Right atrium auricular region (tissue), 2 donors: Measurements from ENCODE around the gene CTTN. TPM values are rescaled to one million over a fixed set of nuclear protein-coding genes. Genes with fewer than 3 reads are reported as not detected.

Experiments
- DNase-seq: peaks from one replicate; pipeline ENCODE4 v3.0.0-alpha.2; 2019; ENCODE audit warnings: low spot score
- H3K27ac ChIP-seq, 2 donors: fragments of 200-600 bp; sonication (generic); 1 replicate in 1 of 2; 2 replicates in 1 of 2; pipeline ENCODE4 v1.5.1; 2016 to 2019
- H3K27me3 ChIP-seq, 2 donors: fragments of 200-600 bp; sonication (generic); one replicate each; pipeline versions ENCODE4 v1.5.1 to v1.6.0; 2017 to 2019
- H3K36me3 ChIP-seq: fragments of 200-600 bp; sonication (generic); one replicate; pipeline ENCODE4 v1.5.1; 2016
- H3K4me1 ChIP-seq, 2 donors: fragments of 200-600 bp; sonication (generic); one replicate each; pipeline versions ENCODE4 v1.5.1 to v1.6.0; 2017 to 2019
- H3K4me3 ChIP-seq, 2 donors: fragments of 200-600 bp; sonication (generic); 1 replicate in 1 of 2; 2 replicates in 1 of 2; pipeline ENCODE4 v1.5.1; 2017 to 2019; ENCODE audit warnings: mild to moderate bottlenecking in 1 of 2, moderate library complexity in 1 of 2
- H3K9me3 ChIP-seq, 2 donors: fragments of 200-600 bp; sonication (generic); one replicate each; pipeline ENCODE4 v1.5.1; 2019
- total RNA-seq, 2 donors: library from RNA; depleted of rRNA; stranded (reverse); fragments of >200 nt; gene quantifications; one replicate each; pipeline ENCODE4 v1.1.0, GENCODE V29; 2016
- TF ChIP-seq, protein P1 (sequence below), 2 donors: fragments of 200-600 bp; sonication (generic); IDR thresholded peaks; one replicate each; pipeline ENCODE4 v1.5.1; 2019; ENCODE audit warnings: antibody characterized with exemption in 2 of 2

CTTN gene
- total RNA-seq, 2 donors from 2014 or later: 67.0 to 99.2 TPM

DNA sequence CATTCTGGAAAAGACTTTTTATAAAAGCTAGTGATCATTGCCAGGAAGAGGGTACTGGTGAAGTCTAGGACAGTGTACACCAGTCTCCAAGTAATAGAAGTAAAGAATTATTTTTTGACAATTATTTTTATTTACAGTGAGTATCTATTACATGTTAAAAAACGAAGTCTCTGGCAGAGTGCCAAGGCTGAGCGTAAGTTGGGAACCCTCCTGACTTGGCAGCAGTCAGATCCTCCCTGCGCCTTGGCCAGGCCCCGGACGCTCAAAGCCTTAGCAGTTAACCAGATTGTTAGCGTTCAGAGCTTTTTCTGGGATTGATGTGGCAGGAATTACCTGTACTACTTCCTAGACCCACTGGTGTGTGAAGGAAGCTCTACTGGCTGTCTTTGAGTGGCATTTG, 38.1 kb upstream of the CTTN start:
- H3K36me3 ChIP-seq: peaks cover 52% of the 10 kb centered on the region
- no peaks in the 10 kb centered on the region for H3K4me1 ChIP-seq
- TF ChIP-seq, protein P1, sequence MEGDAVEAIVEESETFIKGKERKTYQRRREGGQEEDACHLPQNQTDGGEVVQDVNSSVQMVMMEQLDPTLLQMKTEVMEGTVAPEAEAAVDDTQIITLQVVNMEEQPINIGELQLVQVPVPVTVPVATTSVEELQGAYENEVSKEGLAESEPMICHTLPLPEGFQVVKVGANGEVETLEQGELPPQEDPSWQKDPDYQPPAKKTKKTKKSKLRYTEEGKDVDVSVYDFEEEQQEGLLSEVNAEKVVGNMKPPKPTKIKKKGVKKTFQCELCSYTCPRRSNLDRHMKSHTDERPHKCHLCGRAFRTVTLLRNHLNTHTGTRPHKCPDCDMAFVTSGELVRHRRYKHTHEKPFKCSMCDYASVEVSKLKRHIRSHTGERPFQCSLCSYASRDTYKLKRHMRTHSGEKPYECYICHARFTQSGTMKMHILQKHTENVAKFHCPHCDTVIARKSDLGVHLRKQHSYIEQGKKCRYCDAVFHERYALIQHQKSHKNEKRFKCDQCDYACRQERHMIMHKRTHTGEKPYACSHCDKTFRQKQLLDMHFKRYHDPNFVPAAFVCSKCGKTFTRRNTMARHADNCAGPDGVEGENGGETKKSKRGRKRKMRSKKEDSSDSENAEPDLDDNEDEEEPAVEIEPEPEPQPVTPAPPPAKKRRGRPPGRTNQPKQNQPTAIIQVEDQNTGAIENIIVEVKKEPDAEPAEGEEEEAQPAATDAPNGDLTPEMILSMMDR (IDR thresholded peaks at IDR 0.05): no peak
- DNase-seq: no peak
- no peak overlapping the region for H3K27ac ChIP-seq
- H3K4me3 ChIP-seq: no peak overlapping the region
- H3K27me3 ChIP-seq: no peaks in the 10 kb centered on the region
- H3K9me3 ChIP-seq: no peaks in the 10 kb centered on the region

DNA sequence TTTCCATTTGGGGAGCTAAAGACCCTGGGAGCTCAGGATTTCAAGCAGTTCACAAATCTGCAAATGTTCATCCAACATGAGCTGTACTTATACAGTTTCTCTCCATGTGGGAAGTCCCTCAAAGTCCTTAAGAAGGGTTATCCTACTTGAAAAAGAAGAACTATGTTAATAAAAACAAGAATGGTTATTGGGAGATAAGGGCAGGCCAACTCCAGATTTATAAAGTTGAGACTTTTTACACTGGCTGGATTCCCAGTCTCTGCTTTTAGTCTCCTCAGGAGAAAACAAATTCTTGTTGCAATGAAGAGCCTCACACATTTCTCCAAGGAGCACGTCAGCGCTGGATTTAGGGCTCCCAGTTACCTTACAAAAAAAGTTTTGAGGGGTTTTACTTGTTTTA, 34.2 kb upstream of the CTTN start:
- DNase-seq: no peak
- Histone ChIP-seq H3K27ac (peak overlapping the region in 1 of 2 donors; percentile 8), H3K27me3 (no peaks in the 10 kb centered on the region), H3K4me3 (no peak overlapping the region), H3K4me1 (no peaks in the 10 kb centered on the region), H3K36me3 (peaks cover 32% of the 10 kb centered on the region), H3K9me3 (no peaks in the 10 kb centered on the region)
- TF ChIP-seq, protein P1 (IDR thresholded peaks at IDR 0.05): no peak

DNA sequence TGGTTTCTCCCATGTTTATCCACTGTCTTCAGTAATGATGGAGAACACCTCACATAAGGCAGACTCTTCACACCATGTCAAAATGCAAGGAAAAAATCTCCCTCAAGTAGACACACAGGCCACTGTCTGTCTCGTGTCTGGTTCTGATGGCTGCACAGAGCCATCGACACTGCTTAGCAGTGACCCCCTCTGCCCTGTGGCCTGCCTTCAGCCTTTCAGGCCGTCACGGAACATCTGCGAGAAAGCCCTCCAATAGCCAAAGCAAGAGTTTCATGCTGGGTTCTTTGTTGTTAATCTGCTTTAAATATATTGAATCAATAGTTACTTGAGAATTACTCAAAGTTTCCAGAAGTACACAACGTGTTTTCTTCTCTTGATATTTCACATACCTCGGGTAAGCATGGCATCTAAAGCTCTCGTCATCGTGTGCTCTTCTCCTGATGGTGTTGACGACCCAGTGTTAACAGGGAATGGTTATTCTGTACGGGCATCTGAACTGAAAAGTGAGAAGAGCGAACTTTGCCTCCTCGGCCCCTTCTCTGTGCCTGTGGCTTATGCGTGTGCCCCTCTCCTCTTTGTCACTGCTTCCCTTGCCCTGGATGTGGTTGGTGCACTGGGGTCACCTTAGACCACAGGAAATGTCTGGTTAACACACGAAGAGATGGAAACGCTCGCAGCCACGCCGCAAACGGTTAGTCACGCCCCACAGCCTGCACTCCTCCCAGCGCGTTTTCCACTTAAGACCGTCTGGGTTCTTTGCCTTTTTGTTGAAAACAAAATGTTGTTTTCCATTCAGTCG, 33.4 kb upstream of the CTTN start:
- Histone ChIP-seq H3K4me3 (no peak overlapping the region), H3K9me3 (no peaks in the 10 kb centered on the region), H3K27ac (peak overlapping the region in 1 of 2 donors; percentile 8), H3K4me1 (no peaks in the 10 kb centered on the region), H3K27me3 (no peaks in the 10 kb centered on the region), H3K36me3 (peaks cover 32% of the 10 kb centered on the region)
- DNase-seq: no peak
- TF ChIP-seq, protein P1 (IDR thresholded peaks at IDR 0.05): no peak

DNA sequence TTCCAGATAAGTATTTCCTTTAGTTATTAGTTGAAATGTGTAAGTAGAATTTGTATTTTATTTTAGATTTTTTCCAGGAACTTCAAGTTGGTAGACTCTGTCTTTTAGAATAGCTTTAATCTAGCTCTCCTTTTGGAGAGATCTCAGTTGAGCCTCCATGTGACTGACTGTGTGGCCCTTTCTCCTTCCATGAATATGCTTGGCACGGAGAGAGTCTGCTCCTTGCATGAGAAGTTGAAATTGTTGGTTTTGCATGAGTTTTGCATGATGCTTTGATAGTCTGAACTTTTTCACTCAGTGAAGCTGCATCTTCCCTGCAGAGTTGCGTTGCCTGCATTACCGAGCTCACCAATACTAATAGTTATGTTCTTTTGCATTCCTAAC, 32.8 kb upstream of the CTTN start:
- Histone ChIP-seq H3K36me3 (peaks cover 32% of the 10 kb centered on the region), H3K27ac (no peak overlapping the region), H3K4me1 (no peaks in the 10 kb centered on the region), H3K4me3 (no peak overlapping the region), H3K9me3 (no peaks in the 10 kb centered on the region), H3K27me3 (no peaks in the 10 kb centered on the region)
- TF ChIP-seq, protein P1 (IDR thresholded peaks at IDR 0.05): no peak
- DNase-seq: no peak

DNA sequence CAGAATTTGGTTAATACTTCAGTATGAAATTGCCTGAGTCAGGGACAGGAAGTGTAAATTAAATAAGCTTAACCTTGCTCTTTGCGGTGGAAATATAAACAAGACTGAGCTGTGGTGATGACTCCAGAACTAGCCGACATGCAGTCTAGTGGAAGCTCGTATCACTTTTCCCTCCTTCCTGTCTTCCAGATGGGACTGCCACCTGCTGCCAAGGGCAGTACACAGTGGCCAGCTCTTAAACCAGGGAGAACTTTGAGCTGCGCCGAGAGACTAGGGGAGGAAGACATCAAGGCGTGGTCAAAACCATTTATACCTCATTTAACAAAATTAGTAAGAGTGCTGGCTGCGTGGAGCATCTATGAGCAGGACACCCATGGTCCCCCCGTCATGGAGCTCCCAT, 31.3 kb upstream of the CTTN start:
- TF ChIP-seq, protein P1 (IDR thresholded peaks at IDR 0.05): no peak
- Histone ChIP-seq H3K9me3 (no peaks in the 10 kb centered on the region), H3K4me1 (no peaks in the 10 kb centered on the region), H3K27me3 (no peaks in the 10 kb centered on the region), H3K27ac (no peak overlapping the region), H3K36me3 (peaks cover 27% of the 10 kb centered on the region), H3K4me3 (no peak overlapping the region)
- no peak for DNase-seq

DNA sequence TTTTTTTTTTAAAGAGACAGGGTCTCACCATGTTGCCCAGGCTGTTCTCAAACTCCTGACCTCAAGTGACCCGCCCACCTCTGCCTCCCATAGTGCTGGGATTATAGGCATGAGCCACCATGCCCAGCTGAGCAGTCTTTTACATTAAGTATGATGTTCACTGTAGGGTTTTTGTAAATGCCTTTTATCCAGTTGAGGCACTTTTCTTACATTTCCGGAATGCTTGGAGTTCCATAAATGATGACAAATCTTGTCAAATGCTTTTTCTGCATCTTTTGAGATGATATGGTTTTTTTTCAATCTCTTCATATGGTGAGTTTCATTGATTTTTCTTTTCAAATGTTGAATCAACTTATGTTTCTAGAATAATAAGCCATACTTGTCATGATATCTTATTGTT, 29.4 kb upstream of the CTTN start:
- Histone ChIP-seq H3K27me3 (no peaks in the 10 kb centered on the region), H3K36me3 (peaks cover 28% of the 10 kb centered on the region)
- TF ChIP-seq, protein P1 (IDR thresholded peaks at IDR 0.05): no peak

More for the DNA sequence above, 29.4 kb upstream of the CTTN start:
- H3K27ac ChIP-seq: no peak overlapping the region
- no peak overlapping the region for H3K4me3 ChIP-seq
- no peak for DNase-seq
- H3K4me1 ChIP-seq: no peaks in the 10 kb centered on the region
- no peaks in the 10 kb centered on the region for H3K9me3 ChIP-seq
